ENCODE measurements around the gene TAX1BP3.

Gene TAX1BP3

GRCh38 chr17:3639981-3640596, 28.3 kb downstream of the TAX1BP3 start:
- no peak for ATAC-seq (ENCODE audit: low read depth)
- Mint-ChIP-seq H3K27ac (peak overlapping the region; percentile 53), H3K4me3 (no peak overlapping the region), H3K36me3 (no peaks in the 10 kb centered on the region), H3K9me3 (no peaks in the 10 kb centered on the region), H3K27me3 (no peaks in the 10 kb centered on the region), H3K4me1 (peaks cover 17% of the 10 kb centered on the region)
- DNase-seq (ENCODE audit: low spot score in 2 of 2), result no peak

- peaks cover 1% of the 10 kb centered on the region for H3K9me3 Mint-ChIP-seq
- H3K36me3 Mint-ChIP-seq, result no peaks in the 10 kb centered on the region
- peak overlapping the region; percentile 96 for H3K27ac Mint-ChIP-seq
- H3K27me3 Mint-ChIP-seq, result no peaks in the 10 kb centered on the region
- H3K4me3 Mint-ChIP-seq, result peak overlapping the region; percentile 95
- no peak for ATAC-seq (ENCODE audit: low read depth)
- H3K4me1 Mint-ChIP-seq, result peaks cover 25% of the 10 kb centered on the region
- no peak for DNase-seq (ENCODE audit: low spot score in 2 of 2)
Observed at GRCh38 chr17:3636908-3637373, 31.4 kb downstream of the TAX1BP3 start.

GRCh38 chr17:3636154-3636907, 32.0 kb downstream of the TAX1BP3 start, which contains the start of the genes CTNS and SHPK:
CTNS (plus strand) TSS chr17:3636760; CDS start chr17:3640207, 3,447 bp downstream.
SHPK (minus strand) TSS chr17:3636250; CDS start chr17:3636219, 31 bp downstream.
- H3K4me1 Mint-ChIP-seq, result peaks cover 25% of the 10 kb centered on the region
- H3K4me3 Mint-ChIP-seq, result peak within 1 kb of the TSS; percentile 95
- H3K9me3 Mint-ChIP-seq, result peaks cover 1% of the 10 kb centered on the region
- H3K36me3 Mint-ChIP-seq, result no peaks in the 10 kb centered on the region
- ATAC-seq (ENCODE audit: low read depth) (peak; percentile 95), DNase-seq (ENCODE audit: low spot score in 2 of 2) (peak; percentile 93 to 95)
- peak within 1 kb of the TSS; percentile 96 for H3K27ac Mint-ChIP-seq
- H3K27me3 Mint-ChIP-seq, result no peaks in the 10 kb centered on the region

- no peak for DNase-seq (ENCODE audit: low spot score in 2 of 2)
- Mint-ChIP-seq H3K27ac (peak overlapping the region; percentile 70), H3K36me3 (peaks cover 2% of the 10 kb centered on the region), H3K27me3 (no peaks in the 10 kb centered on the region), H3K4me1 (peaks cover 25% of the 10 kb centered on the region), H3K4me3 (peak overlapping the region; percentile 95), H3K9me3 (peaks cover 1% of the 10 kb centered on the region)
- peak; percentile 15 for ATAC-seq (ENCODE audit: low read depth)
Observed at GRCh38 chr17:3635474-3636153, 32.8 kb downstream of the TAX1BP3 start.

- ATAC-seq (ENCODE audit: low read depth) (no peak), DNase-seq (ENCODE audit: low spot score in 2 of 2) (no peak)
- Mint-ChIP-seq H3K27me3 (no peaks in the 10 kb centered on the region), H3K36me3 (peaks cover 10% of the 10 kb centered on the region), H3K4me1 (peaks cover 16% of the 10 kb centered on the region), H3K9me3 (peaks cover 1% of the 10 kb centered on the region), H3K4me3 (no peak overlapping the region), H3K27ac (no peak overlapping the region)
Observed at GRCh38 chr17:3632287-3632686, 36.1 kb downstream of the TAX1BP3 start.

GRCh38 chr17:3630781-3631180, 37.6 kb downstream of the TAX1BP3 start:
- no peak for DNase-seq (ENCODE audit: low spot score in 2 of 2)
- H3K27ac Mint-ChIP-seq, result no peak overlapping the region
- no peaks in the 10 kb centered on the region for H3K27me3 Mint-ChIP-seq
- peaks cover 16% of the 10 kb centered on the region for H3K4me1 Mint-ChIP-seq
- H3K9me3 Mint-ChIP-seq, result peaks cover 1% of the 10 kb centered on the region
- no peak for ATAC-seq (ENCODE audit: low read depth)
- no peak overlapping the region for H3K4me3 Mint-ChIP-seq
- H3K36me3 Mint-ChIP-seq, result peaks cover 19% of the 10 kb centered on the region

- Mint-ChIP-seq H3K9me3 (no peaks in the 10 kb centered on the region), H3K36me3 (peaks cover 23% of the 10 kb centered on the region), H3K27me3 (no peaks in the 10 kb centered on the region), H3K4me3 (no peak overlapping the region), H3K27ac (no peak overlapping the region), H3K4me1 (peaks cover 7% of the 10 kb centered on the region)
- DNase-seq (ENCODE audit: low spot score in 2 of 2) (no peak), ATAC-seq (ENCODE audit: low read depth) (no peak)
Observed at GRCh38 chr17:3627769-3628167, 40.6 kb downstream of the TAX1BP3 start.

GRCh38 chr17:3626831-3627768, 41.3 kb downstream of the TAX1BP3 start:
- Mint-ChIP-seq H3K4me1 (peaks cover 4% of the 10 kb centered on the region), H3K36me3 (peaks cover 23% of the 10 kb centered on the region), H3K27me3 (no peaks in the 10 kb centered on the region), H3K27ac (no peak overlapping the region), H3K4me3 (no peak overlapping the region), H3K9me3 (no peaks in the 10 kb centered on the region)
- DNase-seq (ENCODE audit: low spot score in 2 of 2) (no peak), ATAC-seq (ENCODE audit: low read depth) (no peak)

- Mint-ChIP-seq H3K36me3 (peaks cover 26% of the 10 kb centered on the region), H3K4me1 (peaks cover 4% of the 10 kb centered on the region), H3K4me3 (no peak overlapping the region), H3K9me3 (no peaks in the 10 kb centered on the region), H3K27ac (no peak overlapping the region), H3K27me3 (no peaks in the 10 kb centered on the region)
- DNase-seq (ENCODE audit: low spot score in 2 of 2) (no peak), ATAC-seq (ENCODE audit: low read depth) (no peak)
Observed at GRCh38 chr17:3622977-3623594, 45.3 kb downstream of the TAX1BP3 start.

GRCh38 chr17:3621146-3621720, 47.1 kb downstream of the TAX1BP3 start:
- H3K27me3 Mint-ChIP-seq, result no peaks in the 10 kb centered on the region
- H3K9me3 Mint-ChIP-seq, result no peaks in the 10 kb centered on the region
- no peak for DNase-seq (ENCODE audit: low spot score in 2 of 2)
- H3K36me3 Mint-ChIP-seq, result peaks cover 28% of the 10 kb centered on the region
- H3K27ac Mint-ChIP-seq, result no peak overlapping the region
- H3K4me1 Mint-ChIP-seq, result no peaks in the 10 kb centered on the region
- no peak overlapping the region for H3K4me3 Mint-ChIP-seq
- no peak for ATAC-seq (ENCODE audit: low read depth)

GRCh38 chr17:3615160-3615870, 53.1 kb downstream of the TAX1BP3 start:
- Mint-ChIP-seq H3K9me3 (no peaks in the 10 kb centered on the region), H3K4me1 (no peaks in the 10 kb centered on the region), H3K4me3 (no peak overlapping the region), H3K27ac (no peak overlapping the region), H3K27me3 (no peaks in the 10 kb centered on the region), H3K36me3 (peaks cover 41% of the 10 kb centered on the region)
- DNase-seq (ENCODE audit: low spot score in 2 of 2) (no peak), ATAC-seq (ENCODE audit: low read depth) (no peak)

- Mint-ChIP-seq H3K9me3 (no peaks in the 10 kb centered on the region), H3K27ac (no peak overlapping the region), H3K36me3 (peaks cover 42% of the 10 kb centered on the region), H3K4me3 (no peak overlapping the region), H3K27me3 (no peaks in the 10 kb centered on the region), H3K4me1 (no peaks in the 10 kb centered on the region)
- DNase-seq (ENCODE audit: low spot score in 2 of 2) (no peak), ATAC-seq (ENCODE audit: low read depth) (no peak)
Observed at GRCh38 chr17:3613124-3613523, 55.3 kb downstream of the TAX1BP3 start.
